Right atrium auricular region (tissue), 2 donors: ENCODE data around the gene CCDC167. TPM values are rescaled to one million over a fixed set of nuclear protein-coding genes. Genes with fewer than 3 reads are reported as not detected.
A peak's percentile ranks its signal among the peaks of the same experiment; 100 is the strongest.

Source experiments
- DNase-seq: peaks from one replicate; pipeline ENCODE4 v3.0.0-alpha.2; 2019; ENCODE audit warnings: low spot score
- H3K27ac ChIP-seq, 2 donors: fragments of 200-600 bp; sonication (generic); 1 replicate in 1 of 2; 2 replicates in 1 of 2; pipeline ENCODE4 v1.5.1; 2016 to 2019
- H3K27me3 ChIP-seq, 2 donors: fragments of 200-600 bp; sonication (generic); one replicate each; pipeline versions ENCODE4 v1.5.1 to v1.6.0; 2017 to 2019
- H3K36me3 ChIP-seq: fragments of 200-600 bp; sonication (generic); one replicate; pipeline ENCODE4 v1.5.1; 2016
- H3K4me1 ChIP-seq, 2 donors: fragments of 200-600 bp; sonication (generic); one replicate each; pipeline versions ENCODE4 v1.5.1 to v1.6.0; 2017 to 2019
- H3K4me3 ChIP-seq, 2 donors: fragments of 200-600 bp; sonication (generic); 1 replicate in 1 of 2; 2 replicates in 1 of 2; pipeline ENCODE4 v1.5.1; 2017 to 2019; ENCODE audit warnings: mild to moderate bottlenecking in 1 of 2, moderate library complexity in 1 of 2
- H3K9me3 ChIP-seq, 2 donors: fragments of 200-600 bp; sonication (generic); one replicate each; pipeline ENCODE4 v1.5.1; 2019
- CTCF ChIP-seq, 2 donors: fragments of 200-600 bp; sonication (generic); IDR thresholded peaks; one replicate each; pipeline ENCODE4 v1.5.1; 2019; ENCODE audit warnings: antibody characterized with exemption in 2 of 2
- total RNA-seq, 2 donors: library from RNA; depleted of rRNA; stranded (reverse); fragments of >200 nt; gene quantifications; one replicate each; pipeline ENCODE4 v1.1.0, GENCODE V29; 2016

The CCDC167 gene
- total RNA-seq, 2 donors from 2014 or later, result 26.1 to 39.6 TPM

DNA sequence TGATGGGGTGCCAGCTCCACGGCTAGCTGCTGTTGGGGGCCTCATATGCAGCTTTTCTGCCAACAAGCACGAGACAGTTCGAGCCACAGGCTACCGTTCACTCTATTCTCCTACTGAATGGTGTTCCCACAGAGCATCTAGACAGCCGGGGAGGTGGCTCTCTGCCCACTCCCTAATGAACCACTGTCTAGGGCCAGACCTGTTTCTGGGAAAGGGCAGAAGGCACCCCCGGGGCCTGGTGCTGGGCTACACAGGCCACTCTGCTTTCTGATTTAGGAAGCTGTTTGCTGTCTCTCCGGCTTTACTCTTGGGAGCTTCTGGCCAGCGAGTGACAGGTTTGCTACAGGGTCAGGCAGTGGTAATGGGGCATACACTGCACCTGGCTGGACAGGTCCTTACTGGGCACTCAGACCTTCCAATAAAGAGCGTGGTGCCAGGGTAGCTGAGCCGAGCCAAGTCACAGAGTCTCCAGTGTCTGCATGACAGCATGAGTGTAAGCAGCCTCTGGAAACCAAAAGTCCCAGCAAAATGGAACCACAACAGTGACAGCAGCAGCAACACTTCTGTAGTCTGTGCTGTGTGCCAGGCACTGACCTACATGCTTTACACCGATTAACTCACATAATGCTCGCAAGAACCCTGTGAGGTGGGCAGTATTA lies 8.4 kb downstream of the CCDC167 start:
- no peak overlapping the region for H3K4me3 ChIP-seq
- no peak for DNase-seq

DNA sequence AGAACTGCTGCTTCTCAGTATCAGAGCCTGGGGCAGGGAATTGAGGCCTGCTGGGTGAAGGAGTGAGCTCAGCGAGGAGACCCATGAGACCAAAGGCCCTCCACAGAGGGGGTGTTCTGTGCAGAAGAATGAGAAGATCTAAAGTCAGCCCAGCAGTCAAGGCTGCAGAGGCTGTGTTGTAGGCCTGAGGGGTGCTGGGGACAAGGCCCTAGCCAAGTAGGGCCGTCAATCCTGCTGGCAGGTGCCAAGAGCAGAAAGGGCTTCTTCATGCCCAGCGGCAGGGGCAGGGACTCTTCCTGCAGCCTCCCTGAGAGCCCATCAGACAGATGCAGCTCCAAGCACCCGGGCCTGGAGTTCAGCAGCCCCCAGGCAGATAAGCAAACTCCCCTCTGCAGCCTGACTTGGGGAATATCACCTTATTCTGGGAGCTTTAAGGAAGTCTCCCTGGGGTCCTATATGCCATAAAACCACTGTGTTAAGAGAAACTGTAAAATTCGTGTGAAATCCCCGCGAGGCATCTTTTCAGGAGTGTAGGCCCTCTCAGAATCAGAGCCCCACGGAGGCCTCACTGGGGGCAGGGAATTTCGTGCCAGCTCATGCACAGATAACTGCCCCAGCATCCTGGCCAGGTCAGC lies 9.0 kb downstream of the CCDC167 start:
- TF ChIP-seq CTCF (IDR thresholded peaks at IDR 0.05), result no peak
- Histone ChIP-seq H3K36me3 (no peaks in the 10 kb centered on the region), H3K9me3 (no peaks in the 10 kb centered on the region), H3K27me3 (no peaks in the 10 kb centered on the region), H3K27ac (no peak overlapping the region), H3K4me1 (peaks cover 0 to 31% of the 10 kb centered on the region in 2 donors), H3K4me3 (no peak overlapping the region)
- no peak for DNase-seq

More for the DNA sequence above, 8.4 kb downstream of the CCDC167 start:
- H3K27ac ChIP-seq, result no peak overlapping the region
- H3K4me1 ChIP-seq, result peaks cover 0 to 31% of the 10 kb centered on the region in 2 donors
- no peaks in the 10 kb centered on the region for H3K36me3 ChIP-seq
- H3K27me3 ChIP-seq, result no peaks in the 10 kb centered on the region
- TF ChIP-seq CTCF (IDR thresholded peaks at IDR 0.05), result no peak
- no peaks in the 10 kb centered on the region for H3K9me3 ChIP-seq

DNA sequence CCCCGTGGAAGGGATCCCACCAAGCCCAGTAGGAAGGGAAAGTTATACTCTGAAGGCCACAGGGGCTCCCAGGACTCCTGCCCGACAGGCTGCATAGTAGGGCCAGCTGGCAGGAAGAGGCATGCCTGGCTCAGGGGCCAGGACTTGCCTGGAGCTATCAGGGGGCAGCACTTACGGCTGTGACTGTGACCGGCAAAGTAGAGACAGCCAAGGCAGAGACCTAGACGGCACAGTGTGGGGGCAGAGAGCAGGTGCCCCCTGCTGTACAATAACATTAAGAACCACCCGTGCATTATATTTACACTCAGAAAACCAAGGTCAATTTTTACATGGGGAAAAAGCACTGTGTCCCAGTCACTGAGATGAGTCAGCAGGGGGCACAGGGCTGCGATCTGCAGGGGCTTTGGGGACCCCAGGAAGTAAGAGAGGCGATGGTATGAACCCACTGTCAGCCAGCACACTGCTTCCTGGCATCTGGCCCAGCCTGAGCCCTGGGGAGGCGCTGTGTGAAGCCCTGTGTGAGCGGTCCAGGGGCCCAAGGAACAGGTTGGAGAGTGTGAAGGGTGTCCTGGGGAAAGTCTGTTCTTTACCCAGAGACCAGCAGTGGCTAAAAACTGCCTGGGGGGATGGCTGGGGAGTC lies 9.9 kb downstream of the CCDC167 start:
- Histone ChIP-seq H3K4me1 (peaks cover 0 to 31% of the 10 kb centered on the region in 2 donors), H3K9me3 (no peaks in the 10 kb centered on the region), H3K27me3 (no peaks in the 10 kb centered on the region), H3K36me3 (no peaks in the 10 kb centered on the region), H3K27ac (no peak overlapping the region), H3K4me3 (no peak overlapping the region)
- peak in 1 of 2 donors; percentile 31 for TF ChIP-seq CTCF (IDR thresholded peaks at IDR 0.05)
- DNase-seq, result no peak

GRCh38 chr6:37488476-37488875 lies 11.2 kb downstream of the CCDC167 start:
- H3K4me3 ChIP-seq, result no peak overlapping the region
- H3K27ac ChIP-seq, result no peak overlapping the region
- TF ChIP-seq CTCF (IDR thresholded peaks at IDR 0.05), result no peak
- H3K27me3 ChIP-seq, result no peaks in the 10 kb centered on the region
- DNase-seq, result no peak
- no peaks in the 10 kb centered on the region for H3K9me3 ChIP-seq
- H3K4me1 ChIP-seq, result peaks cover 0 to 31% of the 10 kb centered on the region in 2 donors
- no peaks in the 10 kb centered on the region for H3K36me3 ChIP-seq

DNA sequence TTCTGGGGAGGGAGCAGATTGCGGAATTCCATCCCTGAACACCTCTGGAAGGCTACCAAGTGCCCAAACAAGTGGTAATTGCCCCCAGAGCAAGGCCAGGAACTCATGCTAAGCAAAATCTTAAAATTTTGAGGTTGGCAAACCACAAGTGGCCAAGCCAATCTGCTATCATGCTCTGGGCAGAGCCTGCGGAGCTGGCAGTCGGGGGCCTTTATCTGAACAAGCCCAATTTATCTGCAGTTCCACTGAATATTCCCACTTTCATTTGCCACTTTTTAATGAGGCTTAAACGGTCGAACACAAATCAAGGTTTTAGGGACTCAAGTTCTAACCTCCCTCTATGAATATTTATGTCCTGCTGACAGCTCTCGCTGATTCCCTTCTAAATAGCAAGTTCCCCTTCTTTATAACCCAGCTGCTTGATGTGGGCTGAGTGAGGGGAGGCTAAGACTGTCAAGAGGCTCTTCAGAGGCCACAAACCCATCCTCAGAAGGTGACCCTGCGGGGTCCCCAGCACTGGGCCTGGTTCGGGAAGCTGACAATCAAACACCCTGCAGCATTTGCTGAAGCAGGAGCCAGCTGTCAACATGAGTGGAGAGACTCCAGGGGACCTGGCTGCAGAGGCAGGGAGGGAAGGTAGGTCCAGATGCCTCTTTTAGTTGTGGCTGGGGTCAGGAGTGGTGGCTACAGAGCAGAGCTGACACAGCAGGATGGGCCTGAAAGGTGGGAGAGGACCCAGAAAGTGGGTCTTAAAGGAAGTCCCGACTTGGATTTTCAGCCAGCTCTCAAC lies 11.9 kb downstream of the CCDC167 start:
- no peak for DNase-seq
- no peak for TF ChIP-seq CTCF (IDR thresholded peaks at IDR 0.05)
- Histone ChIP-seq H3K9me3 (no peaks in the 10 kb centered on the region), H3K27me3 (no peaks in the 10 kb centered on the region), H3K27ac (no peak overlapping the region), H3K36me3 (peaks cover 4% of the 10 kb centered on the region), H3K4me3 (no peak overlapping the region), H3K4me1 (peaks cover 0 to 31% of the 10 kb centered on the region in 2 donors)
